HT-29 (cell line): ENCODE results near the gene PCDHGB5. TPM values are rescaled to one million over a fixed set of nuclear protein-coding genes. Genes with fewer than 3 reads are reported as not detected.
A peak's percentile ranks its signal among the peaks of the same experiment; 100 is the strongest.
"Not testable (repeated sequence)": the region's sequence is repeated elsewhere in the genome, so short reads cannot be mapped to it uniquely, and the experiment has no call there.

Experiments
- DNase-seq: peaks from one replicate; pipeline ENCODE4 v3.0.0-alpha.2; 2015; ENCODE audit warnings: low spot score
- total RNA-seq: library from RNA; depleted of rRNA; stranded (reverse); fragments of >200 nt; shearing (Covaris generic); gene quantifications from 2 replicates; pipeline ENCODE4 v1.2.3, GENCODE V29; 2014; rRNA removed

The PCDHGB5 gene
- not detected in 2 replicates for total RNA-seq

- DNase-seq: not testable (repeated sequence)
These were observed at the start of gene PCDHGB5 for GRCh38 chr5:141397756-141398551. PCDHGB5 (plus strand) TSS chr5:141397947; CDS start chr5:141398128, 181 bp downstream.

DNA sequence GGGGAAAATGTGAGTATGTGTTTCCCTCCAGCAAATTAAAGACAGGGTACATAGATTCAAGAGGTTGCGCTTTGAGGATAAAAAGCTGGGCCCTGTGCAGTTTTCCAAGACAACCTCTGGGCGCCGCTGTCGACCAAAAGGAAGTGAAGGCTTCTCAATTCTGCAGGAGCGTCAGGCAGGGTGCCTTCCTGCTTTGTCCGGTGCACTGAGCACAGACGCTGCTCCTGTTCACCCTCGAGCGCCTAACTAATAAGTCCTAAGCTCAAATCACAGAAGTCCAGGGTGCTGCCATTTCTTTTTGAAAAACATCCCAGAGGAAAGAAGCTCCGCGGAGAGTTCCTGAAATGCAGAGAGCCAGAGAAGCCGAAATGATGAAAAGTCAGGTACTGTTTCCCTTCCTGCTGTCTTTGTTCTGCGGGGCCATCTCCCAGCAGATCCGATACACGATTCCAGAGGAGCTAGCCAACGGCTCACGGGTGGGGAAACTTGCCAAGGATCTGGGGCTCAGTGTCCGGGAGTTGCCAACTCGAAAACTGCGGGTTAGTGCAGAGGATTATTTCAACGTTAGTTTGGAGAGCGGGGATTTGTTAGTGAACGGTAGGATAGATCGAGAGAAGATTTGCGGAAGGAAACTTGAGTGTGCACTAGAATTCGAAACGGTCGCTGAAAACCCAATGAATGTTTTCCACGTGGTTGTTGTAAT, 47.7 kb upstream of the PCDHGB5 start, which contains the start of gene PCDHGB1:
Gene PCDHGB1 (plus strand): TSS at position 183 of the 703 bp plus-strand sequence. CDS start 162 bp downstream, at position 345.
- peak; percentile 42 for DNase-seq

GRCh38 chr5:141351591-141351990, 46.2 kb upstream of the PCDHGB5 start:
- DNase-seq: no peak

GRCh38 chr5:141354900-141355469, 42.8 kb upstream of the PCDHGB5 start, which contains the start of gene PCDHGA4:
PCDHGA4 (plus strand) TSS chr5:141355021; CDS start chr5:141355108, 87 bp downstream.
- DNase-seq: peak; percentile 14

DNA sequence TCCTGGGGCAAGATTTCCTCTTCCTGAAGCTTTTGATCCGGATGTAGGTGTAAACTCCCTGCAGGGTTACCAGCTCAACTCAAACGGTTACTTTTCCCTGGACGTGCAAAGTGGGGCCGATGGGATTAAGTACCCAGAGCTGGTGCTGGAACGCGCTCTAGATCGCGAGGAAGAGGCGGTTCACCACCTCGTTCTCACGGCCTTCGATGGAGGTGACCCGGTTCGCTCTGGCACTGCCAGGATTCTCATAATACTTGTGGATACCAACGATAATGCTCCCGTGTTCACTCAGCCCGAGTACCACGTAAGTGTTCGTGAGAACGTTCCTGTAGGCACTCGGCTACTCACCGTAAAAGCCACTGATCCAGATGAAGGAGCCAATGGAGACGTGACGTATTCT, 42.1 kb upstream of the PCDHGB5 start:
- no peak for DNase-seq

DNA sequence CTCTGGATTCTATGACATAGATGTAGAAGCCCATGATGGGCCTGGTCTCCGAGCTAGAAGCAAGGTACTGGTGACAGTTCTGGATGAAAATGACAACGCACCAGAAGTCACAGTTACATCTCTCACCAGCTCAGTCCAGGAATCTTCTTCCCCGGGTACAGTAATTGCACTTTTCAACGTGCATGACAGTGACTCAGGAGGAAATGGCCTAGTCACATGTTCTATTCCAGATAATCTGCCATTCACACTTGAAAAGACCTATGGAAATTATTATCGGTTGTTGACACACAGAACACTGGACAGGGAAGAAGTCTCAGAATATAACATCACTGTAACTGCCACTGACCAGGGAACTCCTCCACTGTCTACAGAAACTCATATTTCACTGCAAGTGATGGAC, 41.6 kb upstream of the PCDHGB5 start:
- no peak for DNase-seq

DNA sequence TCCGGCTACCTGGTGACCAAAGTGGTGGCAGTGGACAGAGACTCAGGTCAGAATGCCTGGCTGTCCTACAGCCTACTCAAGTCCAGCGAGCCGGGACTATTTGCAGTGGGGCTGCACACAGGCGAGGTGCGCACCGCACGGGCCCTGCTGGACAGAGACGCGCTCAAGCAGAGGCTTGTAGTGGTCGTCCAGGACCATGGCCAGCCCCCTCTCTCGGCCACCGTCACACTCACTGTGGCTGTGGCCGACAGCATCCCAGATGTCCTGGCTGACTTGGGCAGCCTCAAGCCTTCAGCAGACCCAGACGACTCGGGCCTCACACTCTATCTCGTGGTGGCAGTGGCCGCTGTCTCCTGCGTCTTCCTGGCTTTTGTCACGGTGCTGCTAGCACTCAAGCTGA, 40.8 kb upstream of the PCDHGB5 start:
- DNase-seq: no peak

DNA sequence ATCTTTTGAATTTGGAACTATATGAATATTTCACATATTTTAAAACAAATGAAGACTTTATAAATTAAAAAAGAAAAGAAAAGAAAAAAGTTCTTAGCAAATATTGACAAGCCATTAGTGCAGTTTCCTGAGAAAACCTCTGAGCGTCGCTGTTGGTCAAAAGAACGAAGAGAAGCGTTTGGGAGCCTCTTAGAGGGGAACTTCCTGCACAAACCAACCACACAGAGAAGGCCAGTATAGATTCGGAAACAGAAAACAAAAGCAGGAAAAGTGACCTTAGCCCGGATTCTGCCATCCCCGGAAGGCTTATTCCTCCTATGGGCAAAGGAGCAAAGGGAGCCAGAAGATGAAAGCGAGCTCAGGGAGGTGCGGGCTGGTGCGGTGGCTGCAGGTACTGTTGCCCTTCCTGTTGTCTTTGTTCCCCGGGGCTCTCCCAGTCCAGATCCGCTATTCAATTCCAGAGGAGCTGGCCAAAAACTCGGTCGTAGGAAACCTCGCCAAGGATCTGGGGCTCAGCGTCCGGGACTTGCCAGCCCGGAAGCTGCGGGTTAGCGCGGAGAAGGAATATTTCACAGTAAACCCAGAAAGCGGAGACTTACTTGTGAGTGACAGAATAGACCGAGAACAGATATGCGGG, 37.8 kb upstream of the PCDHGB5 start, which contains the start of gene PCDHGB2:
Gene PCDHGB2 (plus strand): TSS at position 205 of the 637 bp plus-strand sequence. CDS start 142 bp downstream, at position 347.
- peak; percentile 40 for DNase-seq

- DNase-seq: no peak
These were observed 37.1 kb upstream of the PCDHGB5 start for GRCh38 chr5:141360685-141361084.

GRCh38 chr5:141362719-141363118, 35.0 kb upstream of the PCDHGB5 start:
- DNase-seq: no peak

- no peak for DNase-seq
These were observed 33.6 kb upstream of the PCDHGB5 start, which contains the start of gene PCDHGA5 for GRCh38 chr5:141363952-141364660. PCDHGA5 (plus strand) TSS chr5:141364162; CDS start chr5:141364331, 169 bp downstream.

DNA sequence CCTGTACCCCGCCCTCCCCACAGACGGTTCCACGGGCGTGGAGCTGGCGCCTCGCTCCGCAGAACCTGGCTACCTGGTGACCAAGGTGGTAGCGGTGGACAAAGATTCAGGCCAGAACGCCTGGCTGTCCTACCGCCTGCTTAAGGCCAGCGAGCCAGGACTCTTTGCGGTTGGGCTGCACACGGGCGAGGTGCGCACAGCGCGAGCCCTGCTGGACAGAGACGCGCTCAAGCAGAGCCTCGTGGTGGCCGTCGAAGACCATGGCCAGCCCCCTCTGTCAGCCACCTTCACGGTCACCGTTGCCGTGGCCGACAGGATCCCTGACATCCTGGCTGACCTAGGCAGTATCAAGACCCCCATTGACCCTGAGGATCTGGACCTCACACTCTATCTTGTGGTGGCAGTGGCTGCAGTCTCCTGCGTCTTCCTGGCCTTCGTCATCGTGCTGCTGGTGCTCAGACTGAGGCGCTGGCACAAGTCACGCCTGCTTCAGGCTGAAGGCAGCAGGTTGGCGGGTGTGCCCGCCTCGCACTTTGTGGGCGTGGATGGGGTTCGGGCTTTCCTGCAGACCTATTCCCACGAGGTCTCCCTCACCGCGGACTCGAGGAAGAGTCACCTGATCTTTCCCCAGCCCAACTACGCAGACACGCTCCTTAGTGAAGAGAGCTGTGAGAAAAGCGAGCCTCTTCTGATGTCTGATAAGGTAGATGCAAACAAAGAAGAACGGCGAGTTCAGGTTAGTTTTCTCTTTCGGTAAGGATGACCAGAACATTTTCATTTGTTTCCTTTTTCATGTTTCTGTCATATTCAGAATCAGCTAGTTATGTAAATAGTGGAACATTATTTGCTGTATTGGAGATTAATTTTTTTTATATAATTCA, 31.5 kb upstream of the PCDHGB5 start:
- no peak for DNase-seq

- peak; percentile 43 for DNase-seq
These were observed 27.5 kb upstream of the PCDHGB5 start, which contains the start of gene PCDHGB3 for GRCh38 chr5:141369994-141370848. PCDHGB3 (plus strand) TSS chr5:141370242; CDS start chr5:141370395, 153 bp downstream.

DNA sequence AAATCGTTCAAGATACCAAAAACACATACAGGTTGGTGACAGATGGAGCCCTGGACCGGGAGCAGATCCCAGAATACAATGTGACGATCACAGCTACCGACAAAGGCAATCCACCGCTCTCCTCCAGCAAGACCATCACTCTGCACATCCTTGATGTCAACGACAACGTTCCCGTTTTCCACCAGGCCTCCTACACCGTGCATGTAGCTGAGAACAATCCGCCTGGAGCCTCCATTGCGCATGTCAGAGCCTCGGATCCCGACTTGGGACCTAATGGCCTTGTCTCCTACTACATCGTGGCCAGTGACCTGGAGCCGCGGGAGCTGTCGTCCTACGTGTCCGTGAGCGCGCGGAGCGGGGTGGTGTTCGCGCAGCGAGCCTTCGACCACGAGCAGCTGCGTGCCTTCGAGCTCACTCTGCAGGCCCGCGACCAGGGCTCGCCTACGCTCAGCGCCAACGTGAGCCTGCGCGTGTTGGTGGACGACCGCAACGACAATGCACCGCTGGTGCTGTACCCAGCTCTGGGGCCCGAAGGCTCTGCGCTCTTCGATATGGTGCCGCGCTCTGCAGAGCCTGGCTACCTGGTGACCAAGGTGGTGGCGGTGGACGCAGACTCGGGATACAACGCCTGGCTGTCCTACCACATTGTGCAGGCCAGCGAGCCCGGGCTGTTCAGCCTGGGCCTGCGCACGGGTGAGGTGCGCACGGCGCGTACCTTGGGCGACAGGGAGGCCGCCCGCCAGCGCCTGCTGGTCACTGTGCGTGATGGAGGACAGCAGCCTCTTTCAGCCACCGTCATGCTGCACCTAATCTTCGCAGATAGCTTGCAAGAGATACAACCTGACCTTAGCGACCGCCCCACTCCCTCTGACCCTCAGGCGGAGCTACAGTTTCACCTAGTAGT, 25.9 kb upstream of the PCDHGB5 start:
- no peak for DNase-seq

DNA sequence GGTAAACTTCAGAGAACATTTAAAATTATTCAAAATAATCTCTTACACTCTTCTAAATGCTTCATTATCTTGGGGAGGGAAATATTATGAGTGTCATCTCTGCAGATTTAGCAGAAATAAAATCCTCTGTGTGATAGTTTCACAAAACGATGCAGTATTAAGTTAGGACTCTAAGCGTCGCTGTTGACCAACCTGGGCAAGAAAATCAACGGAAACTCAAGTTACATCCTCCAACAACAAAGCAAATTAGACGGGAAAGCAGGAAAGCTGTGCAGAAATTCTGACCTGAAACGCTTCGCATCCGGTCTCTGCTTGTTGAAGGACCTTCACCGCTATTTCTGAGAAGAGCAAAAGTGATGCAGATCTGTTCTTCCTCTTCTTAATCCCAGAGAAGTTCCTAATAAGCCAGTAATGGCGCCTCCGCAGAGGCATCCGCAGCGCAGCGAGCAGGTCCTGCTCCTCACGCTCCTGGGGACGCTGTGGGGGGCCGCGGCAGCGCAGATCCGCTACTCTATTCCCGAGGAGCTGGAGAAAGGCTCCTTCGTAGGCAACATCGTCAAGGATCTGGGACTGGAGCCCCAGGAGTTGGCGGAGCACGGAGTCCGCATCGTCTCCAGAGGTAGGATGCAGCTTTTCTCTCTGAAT, 24.0 kb upstream of the PCDHGB5 start, which contains the start of gene PCDHGA6:
Gene PCDHGA6 (plus strand): TSS at position 219 of the 645 bp plus-strand sequence. CDS start 193 bp downstream, at position 412.
- peak; percentile 22 for DNase-seq

- no peak for DNase-seq
These were observed 23.1 kb upstream of the PCDHGB5 start for GRCh38 chr5:141374627-141375026.
